HG02678 (cell line): ENCODE results near the gene PTPN7.
"Not testable (repeated sequence)": the region's sequence is repeated elsewhere in the genome, so short reads cannot be mapped to it uniquely, and the experiment has no call there.

ENCODE experiments used
- ATAC-seq: cut with Tn5 transposase; IDR thresholded peaks from one replicate; pipeline ENCODE4 v1.9.1; 2021; ENCODE audit warnings: mild to moderate bottlenecking, moderate library complexity; ENCODE audit not compliant: unreplicated experiment

Gene PTPN7

GRCh38 chr1:202167708-202168415, 7.5 kb upstream of the PTPN7 start:
- ATAC-seq = no peak

- ATAC-seq = not testable (repeated sequence)
These were observed 6.7 kb upstream of the PTPN7 start for GRCh38 chr1:202167054-202167453.

- no peak for ATAC-seq
These were observed 5.8 kb upstream of the PTPN7 start for GRCh38 chr1:202165942-202166843.

- ATAC-seq = no peak
These were observed 5.0 kb upstream of the PTPN7 start for GRCh38 chr1:202165267-202165941.

- ATAC-seq = peak; percentile 48
These were observed 4.1 kb upstream of the PTPN7 start for GRCh38 chr1:202164271-202165037.

- ATAC-seq = no peak
These were observed 3.2 kb upstream of the PTPN7 start for GRCh38 chr1:202163281-202164270.

GRCh38 chr1:202162418-202163280, 2.2 kb upstream of the PTPN7 start:
- no peak for ATAC-seq

GRCh38 chr1:202162047-202162417, 1.6 kb upstream of the PTPN7 start:
- no peak for ATAC-seq

GRCh38 chr1:202161151-202162046, 997 bp upstream of the PTPN7 start:
- ATAC-seq = no peak

GRCh38 chr1:202159534-202160371, 649 bp downstream of the PTPN7 start:
- ATAC-seq = peak; percentile 25

GRCh38 chr1:202158810-202159533, 1.4 kb downstream of the PTPN7 start:
- ATAC-seq = no peak

- ATAC-seq = no peak
These were observed 2.5 kb downstream of the PTPN7 start for GRCh38 chr1:202157945-202158344.

GRCh38 chr1:202156590-202156989, 3.8 kb downstream of the PTPN7 start:
- no peak for ATAC-seq

GRCh38 chr1:202155478-202156021, 4.9 kb downstream of the PTPN7 start:
- no peak for ATAC-seq

- no peak for ATAC-seq
These were observed 5.5 kb downstream of the PTPN7 start for GRCh38 chr1:202154766-202155477.
